GM19043 (cell line): ENCODE results near the gene RYR2.

Experiments used
- ATAC-seq: cut with Tn5 transposase; IDR thresholded peaks from one replicate; pipeline ENCODE4 v1.9.1; 2021; ENCODE audit warnings: low read depth; ENCODE audit not compliant: unreplicated experiment

The RYR2 gene

GRCh38 chr1:237041795-237042525, at the start of gene RYR2:
Gene RYR2 (plus strand): TSS chr1:237042184. CDS start chr1:237042522, 338 bp downstream.
- no peak for ATAC-seq

- ATAC-seq = no peak
These were observed 49.5 kb upstream of the RYR2 start for GRCh38 chr1:236992449-236992848.

- no peak for ATAC-seq
These were observed 47.5 kb upstream of the RYR2 start for GRCh38 chr1:236994450-236994849.

GRCh38 chr1:236997361-236997760, 44.6 kb upstream of the RYR2 start:
- no peak for ATAC-seq

GRCh38 chr1:236997882-236998281, 44.1 kb upstream of the RYR2 start:
- ATAC-seq = no peak

- no peak for ATAC-seq
These were observed 43.4 kb upstream of the RYR2 start for GRCh38 chr1:236998546-236998945.

- no peak for ATAC-seq
These were observed 41.8 kb upstream of the RYR2 start for GRCh38 chr1:237000191-237000590.

- no peak for ATAC-seq
These were observed 38.5 kb upstream of the RYR2 start for GRCh38 chr1:237003516-237003915.

GRCh38 chr1:237004116-237004515, 37.9 kb upstream of the RYR2 start, which contains the start of gene MT1HL1:
Gene MT1HL1 (minus strand): TSS chr1:237004441. CDS start chr1:237004372, 69 bp downstream.
- no peak for ATAC-seq

GRCh38 chr1:237005674-237006073, 36.3 kb upstream of the RYR2 start:
- ATAC-seq = no peak

GRCh38 chr1:237007147-237007881, 34.7 kb upstream of the RYR2 start:
- no peak for ATAC-seq

- no peak for ATAC-seq
These were observed 32.4 kb upstream of the RYR2 start for GRCh38 chr1:237009611-237010010.

GRCh38 chr1:237011432-237011831, 30.6 kb upstream of the RYR2 start:
- ATAC-seq = no peak

GRCh38 chr1:237012361-237012760, 29.6 kb upstream of the RYR2 start:
- no peak for ATAC-seq

GRCh38 chr1:237012788-237013383, 29.1 kb upstream of the RYR2 start:
- ATAC-seq = no peak

GRCh38 chr1:237013608-237014007, 28.4 kb upstream of the RYR2 start:
- ATAC-seq = no peak

GRCh38 chr1:237016626-237017025, 25.4 kb upstream of the RYR2 start:
- no peak for ATAC-seq

- no peak for ATAC-seq
These were observed 23.1 kb upstream of the RYR2 start for GRCh38 chr1:237018896-237019295.

- ATAC-seq = no peak
These were observed 16.5 kb upstream of the RYR2 start for GRCh38 chr1:237025358-237026074.

- ATAC-seq = no peak
These were observed 12.7 kb upstream of the RYR2 start for GRCh38 chr1:237029240-237029639.
